Colonic mucosa (tissue), 4 donors: Measurements from ENCODE around the gene WDR7. TPM values are rescaled to one million over a fixed set of nuclear protein-coding genes. Genes with fewer than 3 reads are reported as not detected.

Source experiments
- DNase-seq: peaks from one replicate; pipeline ENCODE4 v3.0.0-alpha.2; 2020
- H3K27ac ChIP-seq: fragments of 200-600 bp; one replicate; pipeline ENCODE4 v1.8.0; 2021
- H3K27me3 ChIP-seq: fragments of 200-600 bp; one replicate; pipeline ENCODE4 v1.8.0; 2021
- H3K36me3 ChIP-seq: fragments of 200-600 bp; one replicate; pipeline ENCODE4 v1.8.0; 2021
- H3K4me1 ChIP-seq: fragments of 200-600 bp; one replicate; pipeline ENCODE4 v1.8.0; 2021; ENCODE audit warnings: mild to moderate bottlenecking
- H3K4me3 ChIP-seq: fragments of 200-600 bp; one replicate; pipeline ENCODE4 v1.8.0; 2021
- H3K9ac ChIP-seq, 2 donors: one replicate each; pipeline ENCODE4 v1.7.0; 2013; ENCODE audit warnings: control low read depth in 2 of 2, low read depth in 2 of 2, low read length in 2 of 2
- H3K9me3 ChIP-seq: fragments of 200-600 bp; one replicate; pipeline ENCODE4 v1.8.0; 2021
- CTCF ChIP-seq: fragments of 200-600 bp; IDR thresholded peaks from one replicate; pipeline ENCODE4 v1.8.0; 2022; ENCODE audit warnings: antibody characterized with exemption, mild to moderate bottlenecking
- intact Hi-C: fragments of 100-400 bp; cut with DNase I; formaldehyde crosslinking; loops from one replicate; pipeline ENCODE4 v1.14.1; 2022
- total RNA-seq, 2 donors: library from RNA; stranded (reverse); fragmentation: NEBNext Ultra II Directional in 1 of 2; extraction: Animal tissue kit (Norgen Biotek cat#: 25700) in 1 of 2; gene quantifications; one replicate each; pipeline ENCODE4 v1.2.1, GENCODE V29; 2021
- donor health status: healthy.
- donor health status: DM: no; HTN: no; CAD: no.
- donor health status: DM: no; HTN: no; CAD: no.

The WDR7 gene
- total RNA-seq, 2 donors from 2014 or later = 16.8 to 21.2 TPM

- no peak overlapping the region for H3K4me3 ChIP-seq
- TF ChIP-seq CTCF = no peak
- intact Hi-C loops = no loop called here
These were observed 8.0 kb downstream of the WDR7 start for GRCh38 chr18:56659111-56659510.

GRCh38 chr18:56660655-56661054 is 9.5 kb downstream of the WDR7 start:
- H3K4me3 ChIP-seq = no peak overlapping the region
- TF ChIP-seq CTCF = no peak
- intact Hi-C loops = no loop called here

More at GRCh38 chr18:56659111-56659510, 8.0 kb downstream of the WDR7 start:
- DNase-seq = no peak
- no peaks in the 10 kb centered on the region for H3K36me3 ChIP-seq
- H3K9me3 ChIP-seq = no peaks in the 10 kb centered on the region
- no peak overlapping the region for H3K9ac ChIP-seq
- no peak overlapping the region for H3K27ac ChIP-seq
- no peaks in the 10 kb centered on the region for H3K27me3 ChIP-seq
- H3K4me1 ChIP-seq = peaks cover 7% of the 10 kb centered on the region

GRCh38 chr18:56661360-56662062 is 10.4 kb downstream of the WDR7 start:
- no peaks in the 10 kb centered on the region for H3K9me3 ChIP-seq
- no peak for TF ChIP-seq CTCF
- peaks cover 7% of the 10 kb centered on the region for H3K4me1 ChIP-seq
- intact Hi-C loops = no loop called here
- peak overlapping the region in 1 of 2 donors; percentile 12 for H3K9ac ChIP-seq
- H3K4me3 ChIP-seq = no peak overlapping the region
- no peaks in the 10 kb centered on the region for H3K27me3 ChIP-seq
- DNase-seq = no peak
- no peaks in the 10 kb centered on the region for H3K36me3 ChIP-seq
- H3K27ac ChIP-seq = peak overlapping the region; percentile 48

More at GRCh38 chr18:56660655-56661054, 9.5 kb downstream of the WDR7 start:
- no peak for DNase-seq
- Histone ChIP-seq H3K36me3 (no peaks in the 10 kb centered on the region), H3K9ac (no peak overlapping the region), H3K27me3 (no peaks in the 10 kb centered on the region), H3K27ac (no peak overlapping the region), H3K4me1 (peaks cover 7% of the 10 kb centered on the region), H3K9me3 (no peaks in the 10 kb centered on the region)

GRCh38 chr18:56662063-56662408 is 10.9 kb downstream of the WDR7 start:
- DNase-seq = no peak

GRCh38 chr18:56662502-56662901 is 11.3 kb downstream of the WDR7 start:
- no peak for DNase-seq
- intact Hi-C loops = no loop called here
- H3K4me1 ChIP-seq = peaks cover 7% of the 10 kb centered on the region
- H3K27ac ChIP-seq = peak overlapping the region; percentile 48
- H3K9me3 ChIP-seq = no peaks in the 10 kb centered on the region
- H3K9ac ChIP-seq = peak overlapping the region in 1 of 2 donors; percentile 7
- H3K4me3 ChIP-seq = no peak overlapping the region
- H3K27me3 ChIP-seq = no peaks in the 10 kb centered on the region
- TF ChIP-seq CTCF = no peak
- H3K36me3 ChIP-seq = no peaks in the 10 kb centered on the region

More at GRCh38 chr18:56662063-56662408, 10.9 kb downstream of the WDR7 start:
- no peak for TF ChIP-seq CTCF
- H3K9me3 ChIP-seq = no peaks in the 10 kb centered on the region
- H3K4me1 ChIP-seq = peaks cover 7% of the 10 kb centered on the region
- no peaks in the 10 kb centered on the region for H3K27me3 ChIP-seq
- no peaks in the 10 kb centered on the region for H3K36me3 ChIP-seq
- peak overlapping the region in 1 of 2 donors; percentile 3 for H3K9ac ChIP-seq
- H3K27ac ChIP-seq = peak overlapping the region; percentile 48
- no peak overlapping the region for H3K4me3 ChIP-seq
- intact Hi-C loops = no loop called here
